ENCODE results near the gene PDE7B. TPM values are rescaled to one million over a fixed set of nuclear protein-coding genes. Genes with fewer than 3 reads are reported as not detected.

Gene PDE7B
- total RNA-seq, 1 donor from 2014 or later = 3.9 TPM

GRCh38 chr6:135890876-135891275 lies 39.4 kb downstream of the PDE7B start:
- Mint-ChIP-seq H3K27me3 (ENCODE audit: unreplicated experiment) (no peaks in the 10 kb centered on the region), H3K36me3 (ENCODE audit: unreplicated experiment) (peaks cover 2% of the 10 kb centered on the region), H3K9me3 (ENCODE audit: unreplicated experiment) (no peaks in the 10 kb centered on the region), H3K27ac (ENCODE audit: unreplicated experiment) (no peak overlapping the region), H3K4me1 (ENCODE audit: unreplicated experiment) (peaks cover 2% of the 10 kb centered on the region), H3K4me3 (ENCODE audit: unreplicated experiment) (no peak overlapping the region)
- DNase-seq (ENCODE audit: extremely low spot score, unreplicated experiment) = no peak
- TF ChIP-seq CTCF (IDR thresholded peaks at IDR 0.05) = no peak

- no peaks in the 10 kb centered on the region for H3K27me3 Mint-ChIP-seq (ENCODE audit: unreplicated experiment)
- no peak for TF ChIP-seq CTCF (IDR thresholded peaks at IDR 0.05)
- no peak overlapping the region for H3K27ac Mint-ChIP-seq (ENCODE audit: unreplicated experiment)
Measured at GRCh38 chr6:135891710-135892109, 40.2 kb downstream of the PDE7B start.

GRCh38 chr6:135895231-135895911 lies 43.9 kb downstream of the PDE7B start:
- peaks cover 4% of the 10 kb centered on the region for H3K36me3 Mint-ChIP-seq (ENCODE audit: unreplicated experiment)
- H3K9me3 Mint-ChIP-seq (ENCODE audit: unreplicated experiment) = no peaks in the 10 kb centered on the region

More at GRCh38 chr6:135891710-135892109, 40.2 kb downstream of the PDE7B start:
- no peak for DNase-seq (ENCODE audit: extremely low spot score, unreplicated experiment)
- Mint-ChIP-seq H3K4me1 (ENCODE audit: unreplicated experiment) (peaks cover 2% of the 10 kb centered on the region), H3K9me3 (ENCODE audit: unreplicated experiment) (no peaks in the 10 kb centered on the region), H3K36me3 (ENCODE audit: unreplicated experiment) (peaks cover 3% of the 10 kb centered on the region), H3K4me3 (ENCODE audit: unreplicated experiment) (no peak overlapping the region)

GRCh38 chr6:135897087-135897486 lies 45.6 kb downstream of the PDE7B start:
- H3K9me3 Mint-ChIP-seq (ENCODE audit: unreplicated experiment) = no peaks in the 10 kb centered on the region
- H3K27me3 Mint-ChIP-seq (ENCODE audit: unreplicated experiment) = no peaks in the 10 kb centered on the region
- DNase-seq (ENCODE audit: extremely low spot score, unreplicated experiment) = no peak
- peaks cover 4% of the 10 kb centered on the region for H3K36me3 Mint-ChIP-seq (ENCODE audit: unreplicated experiment)
- H3K27ac Mint-ChIP-seq (ENCODE audit: unreplicated experiment) = no peak overlapping the region
- no peak for TF ChIP-seq CTCF (IDR thresholded peaks at IDR 0.05)
- H3K4me1 Mint-ChIP-seq (ENCODE audit: unreplicated experiment) = peaks cover 5% of the 10 kb centered on the region
- H3K4me3 Mint-ChIP-seq (ENCODE audit: unreplicated experiment) = no peak overlapping the region

More at GRCh38 chr6:135895231-135895911, 43.9 kb downstream of the PDE7B start:
- H3K4me1 Mint-ChIP-seq (ENCODE audit: unreplicated experiment) = peaks cover 2% of the 10 kb centered on the region
- H3K27ac Mint-ChIP-seq (ENCODE audit: unreplicated experiment) = no peak overlapping the region
- no peaks in the 10 kb centered on the region for H3K27me3 Mint-ChIP-seq (ENCODE audit: unreplicated experiment)
- TF ChIP-seq CTCF (IDR thresholded peaks at IDR 0.05) = no peak
- H3K4me3 Mint-ChIP-seq (ENCODE audit: unreplicated experiment) = no peak overlapping the region
- no peak for DNase-seq (ENCODE audit: extremely low spot score, unreplicated experiment)

GRCh38 chr6:135901774-135902524 lies 50.4 kb downstream of the PDE7B start:
- Mint-ChIP-seq H3K36me3 (ENCODE audit: unreplicated experiment) (no peaks in the 10 kb centered on the region), H3K9me3 (ENCODE audit: unreplicated experiment) (no peaks in the 10 kb centered on the region), H3K27ac (ENCODE audit: unreplicated experiment) (no peak overlapping the region), H3K4me1 (ENCODE audit: unreplicated experiment) (peaks cover 15% of the 10 kb centered on the region), H3K4me3 (ENCODE audit: unreplicated experiment) (no peak overlapping the region), H3K27me3 (ENCODE audit: unreplicated experiment) (no peaks in the 10 kb centered on the region)
- no peak for TF ChIP-seq CTCF (IDR thresholded peaks at IDR 0.05)
- DNase-seq (ENCODE audit: extremely low spot score, unreplicated experiment) = no peak

All from osteocyte (in vitro differentiated cells).